ENCODE data around the gene USP9X. TPM values are rescaled to one million over a fixed set of nuclear protein-coding genes. Genes with fewer than 3 reads are reported as not detected.
"Not testable (repeated sequence)": the region's sequence is repeated elsewhere in the genome, so short reads cannot be mapped to it uniquely, and the experiment has no call there.

The USP9X gene
- total RNA-seq, 1 donor from 2014 or later: 72.4 TPM

DNA sequence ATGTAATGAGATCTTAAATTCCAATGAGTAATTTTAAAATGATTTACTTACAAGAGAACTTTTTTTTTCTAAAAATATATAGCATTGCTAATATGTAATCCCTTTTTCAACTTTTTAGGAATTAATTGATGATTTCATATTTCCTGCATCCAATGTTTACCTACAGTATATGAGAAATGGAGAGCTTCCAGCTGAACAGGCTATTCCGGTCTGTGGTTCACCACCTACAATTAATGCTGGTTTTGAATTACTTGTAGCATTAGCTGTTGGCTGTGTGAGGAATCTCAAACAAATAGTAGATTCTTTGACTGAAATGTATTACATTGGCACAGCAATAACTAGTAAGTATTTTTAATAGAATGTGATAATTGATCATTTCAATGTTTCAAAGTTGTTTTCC lies 113.2 kb downstream of the USP9X start:
- no peak for TF ChIP-seq POLR2AphosphoS5 (IDR thresholded peaks at IDR 0.05; ENCODE audit: insufficient read depth in 1 of 2, low read depth in 1 of 2)
- no peak for TF ChIP-seq POLR2A (IDR thresholded peaks at IDR 0.05)
- TF ChIP-seq, protein P1, sequence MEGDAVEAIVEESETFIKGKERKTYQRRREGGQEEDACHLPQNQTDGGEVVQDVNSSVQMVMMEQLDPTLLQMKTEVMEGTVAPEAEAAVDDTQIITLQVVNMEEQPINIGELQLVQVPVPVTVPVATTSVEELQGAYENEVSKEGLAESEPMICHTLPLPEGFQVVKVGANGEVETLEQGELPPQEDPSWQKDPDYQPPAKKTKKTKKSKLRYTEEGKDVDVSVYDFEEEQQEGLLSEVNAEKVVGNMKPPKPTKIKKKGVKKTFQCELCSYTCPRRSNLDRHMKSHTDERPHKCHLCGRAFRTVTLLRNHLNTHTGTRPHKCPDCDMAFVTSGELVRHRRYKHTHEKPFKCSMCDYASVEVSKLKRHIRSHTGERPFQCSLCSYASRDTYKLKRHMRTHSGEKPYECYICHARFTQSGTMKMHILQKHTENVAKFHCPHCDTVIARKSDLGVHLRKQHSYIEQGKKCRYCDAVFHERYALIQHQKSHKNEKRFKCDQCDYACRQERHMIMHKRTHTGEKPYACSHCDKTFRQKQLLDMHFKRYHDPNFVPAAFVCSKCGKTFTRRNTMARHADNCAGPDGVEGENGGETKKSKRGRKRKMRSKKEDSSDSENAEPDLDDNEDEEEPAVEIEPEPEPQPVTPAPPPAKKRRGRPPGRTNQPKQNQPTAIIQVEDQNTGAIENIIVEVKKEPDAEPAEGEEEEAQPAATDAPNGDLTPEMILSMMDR (IDR thresholded peaks at IDR 0.05): no peak
- Histone ChIP-seq H3K4me3 (no peak overlapping the region), H3K27ac (no peak overlapping the region), H3K27me3 (no peaks in the 10 kb centered on the region), H3K4me1 (no peaks in the 10 kb centered on the region), H3K36me3 (peaks cover 5 to 36% of the 10 kb centered on the region in 2 donors), H3K9me3 (no peaks in the 10 kb centered on the region)
- no peak for DNase-seq (ENCODE audit: extremely low spot score in 2 of 2)
- intact Hi-C loops (cut with DNase I): no loop called here

- Histone ChIP-seq H3K27ac (no peak overlapping the region), H3K4me1 (no peaks in the 10 kb centered on the region), H3K36me3 (peaks cover 5 to 42% of the 10 kb centered on the region in 2 donors), H3K9me3 (no peaks in the 10 kb centered on the region), H3K4me3 (no peak overlapping the region), H3K27me3 (no peaks in the 10 kb centered on the region)
- TF ChIP-seq, protein P1 (IDR thresholded peaks at IDR 0.05): no peak
- TF ChIP-seq POLR2AphosphoS5 (IDR thresholded peaks at IDR 0.05; ENCODE audit: insufficient read depth in 1 of 2, low read depth in 1 of 2) (no peak), POLR2A (IDR thresholded peaks at IDR 0.05) (no peak)
- intact Hi-C loops (cut with DNase I): no loop called here
- DNase-seq (ENCODE audit: extremely low spot score in 2 of 2): no peak
Measured at GRCh38 chrX:41200785-41201184, 115.5 kb downstream of the USP9X start.

DNA sequence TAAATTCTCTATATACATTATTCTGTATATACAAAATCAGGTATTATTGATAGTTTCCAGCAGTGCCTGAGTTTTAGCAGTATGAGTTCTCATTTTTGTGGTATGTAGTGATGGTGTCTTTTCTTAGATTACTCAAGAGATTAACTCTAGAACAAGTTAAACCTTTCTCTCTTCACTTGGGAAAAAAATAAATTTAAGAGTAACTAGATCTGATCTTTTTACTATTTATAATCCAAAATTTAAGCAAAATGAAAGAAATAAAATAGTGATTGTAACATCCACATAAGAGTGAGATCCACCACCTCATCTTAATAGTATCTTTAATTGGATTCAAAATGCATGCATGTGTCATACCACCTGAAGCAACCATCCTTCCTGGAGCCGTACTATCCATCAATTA lies 124.6 kb downstream of the USP9X start:
- no peak for TF ChIP-seq POLR2A (IDR thresholded peaks at IDR 0.05)
- no peak for TF ChIP-seq POLR2AphosphoS5 (IDR thresholded peaks at IDR 0.05; ENCODE audit: insufficient read depth in 1 of 2, low read depth in 1 of 2)
- TF ChIP-seq, protein P1 (IDR thresholded peaks at IDR 0.05): no peak
- no peak for DNase-seq (ENCODE audit: extremely low spot score in 2 of 2)
- Histone ChIP-seq H3K4me3 (no peak overlapping the region), H3K4me1 (no peaks in the 10 kb centered on the region), H3K9me3 (no peaks in the 10 kb centered on the region), H3K36me3 (peaks cover 0 to 47% of the 10 kb centered on the region in 2 donors), H3K27me3 (no peaks in the 10 kb centered on the region), H3K27ac (no peak overlapping the region)
- intact Hi-C loops (cut with DNase I): no loop called here

DNA sequence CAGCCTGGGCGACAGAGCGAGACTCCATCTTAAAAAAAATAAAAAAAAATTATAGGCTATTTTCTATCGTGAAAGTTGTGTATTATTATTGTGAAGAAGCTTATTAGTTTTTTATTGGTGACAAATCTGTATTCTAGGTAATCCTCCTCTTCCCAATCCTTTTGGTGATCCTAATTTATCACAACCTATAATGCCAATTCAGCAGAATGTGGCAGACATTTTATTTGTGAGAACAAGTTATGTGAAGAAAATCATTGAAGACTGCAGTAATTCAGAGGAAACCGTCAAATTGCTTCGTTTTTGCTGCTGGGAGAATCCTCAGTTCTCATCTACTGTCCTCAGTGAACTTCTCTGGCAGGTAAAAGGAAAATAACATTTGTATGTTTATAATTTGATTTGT lies 139.4 kb downstream of the USP9X start:
- Histone ChIP-seq H3K36me3 (peaks cover 0 to 61% of the 10 kb centered on the region in 2 donors), H3K4me1 (no peaks in the 10 kb centered on the region)

GRCh38 chrX:41233988-41234387 lies 148.7 kb downstream of the USP9X start:
- peaks cover 0 to 21% of the 10 kb centered on the region in 2 donors for H3K36me3 ChIP-seq
- H3K27me3 ChIP-seq: no peaks in the 10 kb centered on the region
- no peak overlapping the region for H3K4me3 ChIP-seq
- H3K27ac ChIP-seq: no peak overlapping the region
- no peaks in the 10 kb centered on the region for H3K9me3 ChIP-seq
- TF ChIP-seq, protein P1 (IDR thresholded peaks at IDR 0.05): no peak
- TF ChIP-seq POLR2AphosphoS5 (IDR thresholded peaks at IDR 0.05; ENCODE audit: insufficient read depth in 1 of 2, low read depth in 1 of 2): no peak
- no peak for DNase-seq (ENCODE audit: extremely low spot score in 2 of 2)
- H3K4me1 ChIP-seq: no peaks in the 10 kb centered on the region
- intact Hi-C loops (cut with DNase I): no loop called here

More for the DNA sequence above, 139.4 kb downstream of the USP9X start:
- no peak for TF ChIP-seq POLR2AphosphoS5 (IDR thresholded peaks at IDR 0.05; ENCODE audit: insufficient read depth in 1 of 2, low read depth in 1 of 2)
- TF ChIP-seq POLR2A (IDR thresholded peaks at IDR 0.05): no peak
- TF ChIP-seq, protein P1 (IDR thresholded peaks at IDR 0.05): no peak
- intact Hi-C loops (cut with DNase I): no loop called here
- Histone ChIP-seq H3K9me3 (no peaks in the 10 kb centered on the region), H3K27me3 (no peaks in the 10 kb centered on the region), H3K27ac (no peak overlapping the region), H3K4me3 (no peak overlapping the region)
- DNase-seq (ENCODE audit: extremely low spot score in 2 of 2): no peak

GRCh38 chrX:41234471-41234870 lies 149.2 kb downstream of the USP9X start:
- intact Hi-C loops (cut with DNase I); H3K9me3 ChIP-seq; H3K4me3 ChIP-seq; H3K27ac ChIP-seq; DNase-seq (ENCODE audit: extremely low spot score in 2 of 2); H3K4me1 ChIP-seq; H3K27me3 ChIP-seq: not testable (repeated sequence)
- peaks cover 0 to 17% of the 10 kb centered on the region in 2 donors for H3K36me3 ChIP-seq

Data from vagina (tissue), 2 donors.